HG03175 (cell line): Measurements from ENCODE around the gene TESMIN.

Experiments
- ATAC-seq: cut with Tn5 transposase; IDR thresholded peaks from one replicate; pipeline ENCODE4 v1.9.1; 2021; ENCODE audit warnings: mild to moderate bottlenecking, moderate library complexity; ENCODE audit not compliant: unreplicated experiment

Gene TESMIN

DNA sequence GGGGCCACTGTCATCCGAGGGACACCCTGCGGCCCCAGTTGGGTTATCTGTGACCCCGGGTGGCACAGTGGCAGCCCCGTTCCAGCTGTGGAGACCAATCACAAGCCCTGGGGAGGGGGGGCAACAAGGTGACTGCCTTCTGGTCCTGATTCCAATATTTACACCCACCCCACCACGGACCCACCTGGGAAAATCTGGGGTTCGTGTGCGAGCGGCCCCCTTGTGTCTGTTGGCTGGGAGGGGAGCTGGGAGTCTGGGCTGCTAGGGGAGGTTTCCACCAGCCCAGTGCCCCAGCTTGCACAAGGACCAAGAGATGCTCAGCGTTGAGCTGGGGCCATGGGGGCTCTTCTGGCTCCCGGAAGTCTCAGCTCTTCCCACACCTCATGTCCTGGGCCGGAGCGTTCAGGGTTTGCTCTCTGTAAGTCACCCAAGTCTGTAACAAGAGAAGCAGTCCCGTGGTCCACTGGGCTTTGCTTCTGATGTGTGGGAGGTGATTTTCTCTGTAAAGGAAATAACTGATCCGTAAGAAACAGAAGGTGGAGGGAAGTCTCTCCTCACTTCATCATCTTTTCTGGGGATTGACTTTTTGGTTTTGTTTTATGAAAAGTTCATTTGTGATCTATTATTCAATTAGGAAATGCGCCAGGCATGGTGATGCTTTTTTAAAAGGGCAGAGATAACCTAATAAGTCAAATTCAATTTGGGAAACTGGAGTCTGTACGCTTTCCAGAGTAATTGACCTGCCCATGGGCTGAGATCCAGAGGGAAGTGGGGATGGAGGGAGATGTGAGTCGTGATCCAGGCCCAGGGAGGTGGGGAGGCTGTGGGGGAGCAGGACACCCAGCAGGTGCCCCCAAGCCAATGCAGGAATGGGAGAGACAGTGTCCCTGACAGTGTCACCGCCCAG is 89.4 kb downstream of the TESMIN start:
- no peak for ATAC-seq

DNA sequence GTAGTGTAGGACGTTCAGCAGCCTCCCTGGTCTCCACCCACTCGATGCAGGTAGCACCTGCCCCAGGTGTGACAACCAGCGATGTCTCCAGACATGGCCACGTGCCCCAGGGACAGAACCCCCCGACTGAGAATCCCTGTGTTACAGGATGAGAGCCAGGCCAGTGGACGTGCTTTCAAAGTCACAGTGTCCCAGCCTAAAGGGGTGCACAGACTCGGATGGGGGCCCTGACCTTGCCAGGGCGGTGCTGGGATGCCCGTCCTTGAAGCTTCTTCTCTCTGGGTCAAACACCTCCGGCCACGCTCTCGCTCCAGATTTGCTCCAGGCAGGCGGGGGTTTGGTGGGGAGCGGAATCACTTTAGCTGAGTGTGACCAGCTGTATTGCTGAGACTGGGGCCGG is 90.3 kb downstream of the TESMIN start:
- ATAC-seq: no peak

DNA sequence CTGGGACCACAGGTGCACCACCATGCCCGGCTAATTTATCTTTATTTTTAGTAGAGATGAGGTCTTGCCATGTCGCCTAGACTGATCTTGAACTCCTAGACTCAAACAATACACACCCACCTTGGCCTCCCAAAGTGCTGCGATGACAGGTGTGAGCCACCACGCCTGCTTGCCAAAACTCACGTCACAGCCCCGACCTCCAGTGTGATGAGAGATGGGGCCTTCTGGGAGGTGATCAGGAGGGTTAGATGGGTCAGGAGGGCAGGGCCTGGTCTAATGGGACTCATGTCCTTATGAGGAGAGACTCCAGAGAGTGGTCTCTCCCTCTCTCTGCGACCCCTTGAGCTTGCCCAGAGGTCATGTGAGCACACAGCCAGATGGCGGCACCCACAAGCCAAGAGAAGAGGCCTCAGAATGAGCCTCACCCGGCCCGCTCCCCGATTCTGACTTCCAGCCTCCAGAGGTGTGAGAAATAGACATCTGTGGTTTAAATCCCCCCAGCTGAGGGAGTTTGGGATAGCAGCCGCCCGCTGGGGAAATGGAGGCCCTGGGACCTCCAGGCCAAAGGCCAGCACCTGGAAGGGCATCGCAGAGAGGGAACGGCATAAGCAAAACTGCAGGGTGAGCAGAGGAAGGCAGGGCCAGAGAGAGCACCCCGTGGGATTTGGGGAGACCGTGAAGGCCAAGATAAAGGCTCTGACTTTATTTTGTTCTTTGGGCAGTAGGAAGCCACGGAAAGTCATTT is 91.1 kb downstream of the TESMIN start:
- no peak for ATAC-seq

- ATAC-seq: no peak
These were observed 92.0 kb downstream of the TESMIN start for GRCh38 chr11:68659158-68659921.

GRCh38 chr11:68658661-68659060 is 92.7 kb downstream of the TESMIN start:
- ATAC-seq: no peak

GRCh38 chr11:68658097-68658496 is 93.2 kb downstream of the TESMIN start:
- ATAC-seq: no peak
